Left lung (tissue), 10 donors: ENCODE measurements around the gene MAN1B1. TPM values are rescaled to one million over a fixed set of nuclear protein-coding genes. Genes with fewer than 3 reads are reported as not detected.

ENCODE experiments used
- ATAC-seq: fragments of 200-7000 bp; cut with Tn5 transposase; one replicate; pipeline ENCODE4 v1.9.1; 2020; ENCODE audit warnings: moderate library complexity
- DNase-seq, 4 donors: peaks; one replicate each; pipeline ENCODE4 v3.0.0-alpha.2; 2013 to 2020
- H3K27ac ChIP-seq, 2 donors: fragments of 200-600 bp; sonication (generic) in 1 of 2; one replicate each; pipeline versions ENCODE4 v1.5.0 to v1.8.0; 2020 to 2021
- H3K27me3 ChIP-seq, 2 donors: fragments of 200-600 bp; sonication (generic) in 1 of 2; one replicate each; pipeline versions ENCODE4 v1.5.0 to v1.8.0; 2020 to 2021
- H3K36me3 ChIP-seq, 2 donors: fragments of 200-600 bp; sonication (generic) in 1 of 2; one replicate each; pipeline versions ENCODE4 v1.5.0 to v1.8.0; 2020 to 2021
- H3K4me1 ChIP-seq, 2 donors: fragments of 200-600 bp; one replicate each; pipeline ENCODE4 v1.8.0; 2021
- H3K4me3 ChIP-seq, 2 donors: fragments of 200-600 bp; sonication (generic) in 1 of 2; one replicate each; pipeline versions ENCODE4 v1.5.0 to v1.8.0; 2020 to 2021; ENCODE audit warnings: mild to moderate bottlenecking in 1 of 2
- H3K9me3 ChIP-seq, 2 donors: fragments of 200-600 bp; sonication (generic) in 1 of 2; one replicate each; pipeline versions ENCODE4 v1.5.0 to v1.8.0; 2020 to 2021
- intact Hi-C, 2 donors: fragments of 100-400 bp; cut with DNase I; formaldehyde crosslinking; loops; one replicate each; pipeline versions ENCODE4 v1.11.2 to v1.14.2; 2022
- polyA plus RNA-seq, 6 donors: library from polyadenylated mRNA; unstranded; fragments of 120-200 nt; gene quantifications; one replicate each; pipeline ENCODE4 v1.2.1, GENCODE V29; 2013; ENCODE audit not compliant: insufficient read length in 6 of 6
- total RNA-seq, 2 donors: library from RNA; stranded (reverse); fragmentation: NEBNext Ultra II Directional; extraction: Animal tissue kit (Norgen Biotek cat#: 25700); gene quantifications; one replicate each; pipeline ENCODE4 v1.2.1, GENCODE V29; 2021
- TF ChIP-seq, protein P1 (sequence below), 2 donors: fragments of 200-600 bp; sonication (generic) in 1 of 2; IDR thresholded peaks; one replicate each; pipeline versions ENCODE4 v1.5.0 to v1.8.0; 2021; ENCODE audit warnings: antibody characterized with exemption in 2 of 2
- donor health status: DM: no; HTN: yes; CAD: no.
- donor health status: DM: no; HTN: no; CAD: no.

The MAN1B1 gene
- total and polyA plus RNA-seq, 8 donors, result 51.5 to 74.9 (median 64.8) TPM

DNA sequence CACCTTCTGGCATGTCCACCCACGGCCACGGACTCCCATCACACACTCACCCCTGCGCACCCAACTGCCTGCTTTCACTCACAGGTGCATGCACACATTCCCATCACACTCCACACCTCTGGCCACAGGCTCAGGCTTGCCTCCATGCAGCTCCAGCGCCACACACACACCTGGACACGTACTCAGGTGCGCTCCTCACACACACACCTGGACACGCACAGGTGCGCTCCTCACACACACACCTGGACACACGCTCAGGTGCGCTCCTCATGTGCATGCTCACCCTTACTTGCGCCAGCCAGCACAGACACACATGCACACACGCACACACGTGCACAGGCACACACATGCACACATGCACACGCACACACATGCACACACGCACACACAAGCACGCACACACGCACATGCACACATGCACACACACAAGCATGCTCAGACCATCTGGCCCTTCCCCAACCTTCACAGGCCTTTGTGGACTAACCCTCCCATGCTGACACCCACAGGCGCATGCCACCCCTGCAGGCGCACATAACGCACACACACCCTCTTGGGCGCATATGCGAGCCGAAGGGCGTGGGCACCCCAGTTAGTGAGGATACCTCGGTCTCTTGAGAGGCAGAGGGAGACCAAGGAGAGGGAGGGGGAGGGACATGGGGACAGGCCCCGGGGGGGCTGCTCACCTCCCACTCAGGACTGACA is 60.5 kb downstream of the MAN1B1 start:
- Histone ChIP-seq H3K27me3 (peaks cover 0 to 60% of the 10 kb centered on the region in 2 donors), H3K4me3 (no peak overlapping the region), H3K4me1 (no peaks in the 10 kb centered on the region), H3K27ac (no peak overlapping the region), H3K9me3 (no peaks in the 10 kb centered on the region), H3K36me3 (no peaks in the 10 kb centered on the region)
- intact Hi-C loops, result no loop called here
- ATAC-seq (no peak), DNase-seq (peak in 1 of 4 donors; percentile 58)
- TF ChIP-seq, protein P1, sequence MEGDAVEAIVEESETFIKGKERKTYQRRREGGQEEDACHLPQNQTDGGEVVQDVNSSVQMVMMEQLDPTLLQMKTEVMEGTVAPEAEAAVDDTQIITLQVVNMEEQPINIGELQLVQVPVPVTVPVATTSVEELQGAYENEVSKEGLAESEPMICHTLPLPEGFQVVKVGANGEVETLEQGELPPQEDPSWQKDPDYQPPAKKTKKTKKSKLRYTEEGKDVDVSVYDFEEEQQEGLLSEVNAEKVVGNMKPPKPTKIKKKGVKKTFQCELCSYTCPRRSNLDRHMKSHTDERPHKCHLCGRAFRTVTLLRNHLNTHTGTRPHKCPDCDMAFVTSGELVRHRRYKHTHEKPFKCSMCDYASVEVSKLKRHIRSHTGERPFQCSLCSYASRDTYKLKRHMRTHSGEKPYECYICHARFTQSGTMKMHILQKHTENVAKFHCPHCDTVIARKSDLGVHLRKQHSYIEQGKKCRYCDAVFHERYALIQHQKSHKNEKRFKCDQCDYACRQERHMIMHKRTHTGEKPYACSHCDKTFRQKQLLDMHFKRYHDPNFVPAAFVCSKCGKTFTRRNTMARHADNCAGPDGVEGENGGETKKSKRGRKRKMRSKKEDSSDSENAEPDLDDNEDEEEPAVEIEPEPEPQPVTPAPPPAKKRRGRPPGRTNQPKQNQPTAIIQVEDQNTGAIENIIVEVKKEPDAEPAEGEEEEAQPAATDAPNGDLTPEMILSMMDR (IDR thresholded peaks at IDR 0.05), result no peak

DNA sequence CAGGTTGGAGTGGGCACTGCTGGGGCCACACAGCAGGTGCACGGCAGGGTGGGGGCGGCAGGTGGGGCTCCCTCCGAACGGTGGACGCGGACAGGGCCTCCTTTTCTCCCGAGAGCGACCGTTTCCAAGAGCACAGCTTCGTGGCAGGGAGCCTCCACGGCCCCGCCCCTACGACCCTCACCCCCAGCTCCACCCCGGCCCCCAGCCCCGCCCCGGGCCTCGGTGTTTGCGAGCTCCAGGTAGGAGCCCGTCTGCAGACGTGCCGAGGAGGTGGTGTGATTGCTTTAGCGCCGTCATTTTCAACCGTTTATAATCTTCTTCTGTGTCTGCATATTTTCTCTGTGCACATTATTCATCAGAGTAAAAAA is 61.0 kb downstream of the MAN1B1 start:
- TF ChIP-seq, protein P1 (IDR thresholded peaks at IDR 0.05), result no peak
- H3K27ac ChIP-seq, result no peak overlapping the region
- H3K9me3 ChIP-seq, result no peaks in the 10 kb centered on the region
- no peaks in the 10 kb centered on the region for H3K36me3 ChIP-seq
- no peak overlapping the region for H3K4me3 ChIP-seq
- no peak for DNase-seq
- intact Hi-C loops, result no loop called here
- peaks cover 0 to 55% of the 10 kb centered on the region in 2 donors for H3K27me3 ChIP-seq
- ATAC-seq, result no peak
- H3K4me1 ChIP-seq, result no peaks in the 10 kb centered on the region

GRCh38 chr9:137148242-137148641 is 61.5 kb downstream of the MAN1B1 start:
- ATAC-seq (no peak), DNase-seq (peak in 1 of 4 donors; percentile 54)
- intact Hi-C loops, result no loop called here
- Histone ChIP-seq H3K27ac (no peak overlapping the region), H3K9me3 (no peaks in the 10 kb centered on the region), H3K4me3 (no peak overlapping the region), H3K27me3 (peaks cover 0 to 50% of the 10 kb centered on the region in 2 donors), H3K4me1 (no peaks in the 10 kb centered on the region), H3K36me3 (no peaks in the 10 kb centered on the region)
- TF ChIP-seq, protein P1 (IDR thresholded peaks at IDR 0.05), result no peak

GRCh38 chr9:137148661-137149060 is 61.9 kb downstream of the MAN1B1 start:
- intact Hi-C loops, result no loop called here
- ATAC-seq (no peak), DNase-seq (peak in 1 of 4 donors; percentile 68)
- H3K36me3 ChIP-seq, result no peaks in the 10 kb centered on the region
- no peak overlapping the region for H3K27ac ChIP-seq
- H3K27me3 ChIP-seq, result peaks cover 0 to 46% of the 10 kb centered on the region in 2 donors
- no peak overlapping the region for H3K4me3 ChIP-seq
- no peaks in the 10 kb centered on the region for H3K4me1 ChIP-seq
- TF ChIP-seq, protein P1 (IDR thresholded peaks at IDR 0.05), result no peak
- no peaks in the 10 kb centered on the region for H3K9me3 ChIP-seq

GRCh38 chr9:137149363-137149762 is 62.6 kb downstream of the MAN1B1 start:
- H3K4me3 ChIP-seq, result no peak overlapping the region
- DNase-seq, result peak in 1 of 4 donors; percentile 32
- H3K27ac ChIP-seq, result no peak overlapping the region
- TF ChIP-seq, protein P1 (IDR thresholded peaks at IDR 0.05), result no peak
- H3K4me1 ChIP-seq, result no peaks in the 10 kb centered on the region
- H3K9me3 ChIP-seq, result no peaks in the 10 kb centered on the region
- peaks cover 0 to 41% of the 10 kb centered on the region in 2 donors for H3K27me3 ChIP-seq
- intact Hi-C loops, result no loop called here
- no peak for ATAC-seq
- no peaks in the 10 kb centered on the region for H3K36me3 ChIP-seq
